ENCODE results near the gene DLL1.

DNA sequence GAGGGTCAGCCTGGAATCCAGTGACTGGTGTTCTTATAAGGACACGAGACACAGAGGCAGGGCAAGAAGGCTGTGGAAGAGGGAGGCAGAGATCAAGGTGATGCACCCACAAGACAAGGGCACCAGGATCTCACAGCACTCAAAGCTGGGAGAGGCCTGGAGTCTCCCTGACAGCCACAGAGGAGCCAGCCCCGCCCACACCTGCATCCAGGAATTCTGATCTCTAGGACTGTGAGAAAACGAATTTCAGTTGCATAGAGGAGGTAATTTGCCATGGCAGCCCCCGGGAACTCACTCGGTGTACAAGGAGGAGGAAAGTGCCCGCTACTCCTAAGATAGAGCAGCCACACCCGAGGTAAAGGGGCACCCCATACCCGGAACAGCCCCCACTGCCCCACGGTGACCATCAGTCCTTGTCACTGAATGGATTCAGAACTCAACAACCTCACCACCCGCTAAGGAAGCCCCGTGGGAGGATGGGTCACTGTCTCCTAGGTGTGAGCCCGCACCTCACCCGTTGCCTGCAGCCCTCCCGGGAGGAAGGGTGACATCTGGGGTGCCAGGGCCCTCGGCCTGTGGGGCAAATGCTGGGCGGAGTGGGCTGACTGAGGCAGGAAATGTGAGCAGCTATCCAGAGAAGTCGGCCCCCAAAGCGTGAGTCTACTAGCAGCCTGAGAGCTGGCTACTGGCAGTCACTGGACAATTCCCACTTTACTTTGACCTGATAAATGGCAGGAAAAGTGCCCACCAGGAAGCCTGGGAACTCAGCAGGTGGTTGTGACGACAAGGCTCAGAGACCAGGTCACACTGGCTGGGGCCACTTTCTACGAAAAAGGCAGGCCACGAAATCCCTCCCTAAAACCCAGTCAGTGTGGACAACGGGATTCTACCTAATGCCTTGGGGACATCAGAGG lies 22.4 kb downstream of the DLL1 start:
- TF ChIP-seq POLR2A (IDR thresholded peaks at IDR 0.05) = no peak
- TF ChIP-seq CTCF (IDR thresholded peaks at IDR 0.05) = no peak
